Retinal pigment epithelial cell (primary cell): ENCODE results near the gene MUC13.
A peak's percentile ranks its signal among the peaks of the same experiment; 100 is the strongest.

ENCODE experiments used
- DNase-seq: peaks from one replicate; pipeline ENCODE4 v3.0.0-alpha.2; 2010; ENCODE audit warnings: low read depth
- H3K4me3 ChIP-seq: 2 replicates; pipeline ENCODE4 v1.5.1; 2011; ENCODE audit warnings: mild to moderate bottlenecking, low read length, control low read depth, moderate library complexity
- CTCF ChIP-seq: conservative IDR thresholded peaks from 2 replicates; pipeline ENCODE4 v1.5.1; 2011; ENCODE audit warnings: low read depth, low read length, control low read depth, inconsistent platforms

Gene MUC13

GRCh38 chr3:124972457-124972856 is 37.9 kb upstream of the MUC13 start:
- DNase-seq = peak; percentile 74
- H3K4me3 ChIP-seq = no peak overlapping the region
- no peak for TF ChIP-seq CTCF

GRCh38 chr3:124969963-124970722 is 35.6 kb upstream of the MUC13 start:
- H3K4me3 ChIP-seq = no peak overlapping the region
- no peak for TF ChIP-seq CTCF
- DNase-seq = no peak

DNA sequence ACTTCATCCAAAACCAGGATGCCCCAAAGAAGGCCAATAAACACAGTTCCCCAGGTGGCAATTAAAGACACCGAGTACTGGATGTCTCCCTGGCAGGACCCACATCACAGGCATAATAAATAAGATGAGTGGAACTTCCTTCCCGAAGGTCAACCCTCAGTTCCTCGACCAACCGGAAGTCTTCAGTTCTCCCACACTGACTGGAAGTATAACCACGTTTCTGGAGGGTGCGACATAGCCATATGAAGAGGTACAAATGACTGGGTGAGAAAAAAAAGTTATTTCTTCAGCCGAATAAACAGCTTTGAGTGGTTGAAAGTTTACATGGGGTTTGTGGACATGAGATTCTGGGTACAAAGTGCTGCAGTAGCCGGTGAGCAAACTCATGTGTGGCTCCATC is 34.6 kb upstream of the MUC13 start:
- no peak for DNase-seq
- no peak for TF ChIP-seq CTCF
- no peak overlapping the region for H3K4me3 ChIP-seq

GRCh38 chr3:124967964-124968363 is 33.4 kb upstream of the MUC13 start:
- DNase-seq = no peak
- no peak overlapping the region for H3K4me3 ChIP-seq
- no peak for TF ChIP-seq CTCF

DNA sequence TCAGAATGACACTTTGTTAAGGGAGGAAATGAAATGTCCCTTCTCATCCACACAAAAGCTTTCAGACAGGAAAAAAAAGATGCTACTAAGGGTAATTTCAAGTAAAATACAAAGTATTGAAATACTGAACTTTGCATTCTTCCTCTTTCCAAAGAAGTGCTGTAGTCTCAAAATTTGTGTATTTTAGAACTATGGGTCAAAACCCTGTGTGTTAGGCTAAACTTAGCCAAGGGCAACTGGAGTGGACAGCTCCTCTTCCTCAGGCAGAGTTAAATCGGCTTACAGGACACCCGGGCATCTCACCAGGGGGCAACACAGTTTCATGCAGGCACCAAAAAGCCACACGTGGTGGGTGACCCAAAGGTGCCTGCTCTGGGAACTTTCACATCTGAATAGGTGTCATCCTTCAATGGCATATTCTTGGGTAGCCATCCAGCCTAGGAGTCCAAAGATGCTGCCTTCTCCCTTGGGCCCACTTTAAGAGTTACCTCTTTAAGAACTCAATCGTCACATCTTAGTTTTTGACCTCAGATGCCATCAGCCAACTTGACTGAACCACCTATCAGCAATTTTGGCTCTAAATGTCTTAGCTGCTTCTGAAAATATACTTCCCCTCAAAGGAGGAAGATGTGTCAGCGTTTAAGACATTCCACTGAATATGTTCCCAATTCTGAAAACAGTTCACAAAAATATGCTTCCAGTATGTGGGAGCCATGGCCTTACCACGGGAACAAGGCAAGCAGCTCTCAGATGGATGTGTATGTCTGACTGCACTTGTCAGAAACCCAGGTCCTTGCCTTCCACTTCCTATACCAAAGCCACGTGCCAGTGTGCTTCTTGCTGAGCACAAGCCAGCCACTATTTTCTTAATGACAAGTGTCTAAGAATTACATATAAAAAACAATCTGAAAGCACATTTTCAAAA is 32.2 kb upstream of the MUC13 start:
- no peak for TF ChIP-seq CTCF
- H3K4me3 ChIP-seq = no peak overlapping the region
- no peak for DNase-seq

- TF ChIP-seq CTCF = no peak
- DNase-seq = no peak
These were observed 30.9 kb upstream of the MUC13 start for GRCh38 chr3:124965413-124965812.

More at GRCh38 chr3:124965413-124965812, 30.9 kb upstream of the MUC13 start:
- no peak overlapping the region for H3K4me3 ChIP-seq
